ENCODE data around the gene MSI2. TPM values are rescaled to one million over a fixed set of nuclear protein-coding genes. Genes with fewer than 3 reads are reported as not detected.
"Not testable (repeated sequence)": the region's sequence is repeated elsewhere in the genome, so short reads cannot be mapped to it uniquely, and the experiment has no call there.

The MSI2 gene
- total RNA-seq, 1 donor from 2014 or later, result 90.7 TPM

- intact Hi-C loops (cut with micrococcal nuclease), result no loop called here
- ATAC-seq, result no peak
- DNase-seq, result no peak
These were observed 238.1 kb downstream of the MSI2 start for GRCh38 chr17:57494443-57494842.

DNA sequence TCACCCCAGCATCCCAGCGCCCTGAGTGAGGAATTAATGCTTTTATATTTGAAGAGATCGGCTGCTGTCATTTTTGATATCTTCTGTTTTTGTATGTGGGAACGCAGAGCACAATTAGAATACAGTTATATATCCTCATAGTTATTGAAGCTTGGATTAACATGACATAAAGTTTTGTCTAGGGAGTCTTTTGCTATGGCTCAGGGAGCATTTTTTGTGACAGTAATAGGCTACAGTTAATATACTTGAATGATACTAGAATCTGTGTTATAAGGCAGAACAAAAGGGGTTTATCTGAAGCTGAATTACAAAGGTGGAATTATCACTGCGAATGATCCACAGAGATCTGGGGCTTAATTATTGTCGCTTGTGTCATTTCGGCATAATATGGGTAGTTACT, 239.4 kb downstream of the MSI2 start:
- no peak for ATAC-seq
- intact Hi-C loops (cut with micrococcal nuclease), result no loop called here
- no peak for DNase-seq

DNA sequence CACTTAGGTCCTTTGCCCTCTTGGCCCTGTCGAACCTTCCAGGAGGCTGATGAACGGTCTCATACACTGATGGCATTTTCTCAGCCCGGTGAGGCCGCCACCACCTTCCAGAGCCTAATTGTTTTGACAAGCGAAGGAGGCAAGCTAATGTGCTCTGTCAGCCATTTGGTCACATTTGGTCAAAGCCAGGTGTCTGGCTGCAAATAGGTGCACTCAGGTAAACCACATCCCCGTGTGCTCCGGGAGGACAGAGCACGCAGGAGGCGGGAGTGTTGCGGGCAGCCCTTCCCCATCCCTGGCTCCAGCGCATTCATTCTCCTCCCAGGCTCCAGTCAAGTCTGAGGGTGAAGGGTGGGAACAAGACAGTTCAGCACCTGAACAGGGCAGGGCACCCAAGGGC, 240.1 kb downstream of the MSI2 start:
- intact Hi-C loops (cut with micrococcal nuclease), result no loop called here
- ATAC-seq (no peak), DNase-seq (no peak)

DNA sequence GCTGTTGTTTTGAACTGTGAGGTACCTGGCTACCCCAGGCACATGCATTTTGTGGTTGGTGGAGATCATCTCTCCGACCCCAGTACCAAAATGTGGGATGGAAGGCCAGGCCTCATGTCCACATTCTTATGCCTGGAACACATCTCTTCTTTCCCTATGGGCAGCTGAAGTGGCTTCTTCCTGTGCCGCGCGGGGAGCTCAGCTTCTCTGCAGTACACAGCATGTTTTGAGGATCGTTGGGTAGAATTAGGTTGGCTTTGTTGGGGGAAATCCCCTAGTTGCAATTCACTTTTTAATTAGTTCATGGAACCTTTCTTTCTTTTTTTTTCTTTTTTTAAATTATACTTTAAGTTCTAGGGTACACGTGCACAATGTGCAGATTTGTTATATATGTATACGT, 242.1 kb downstream of the MSI2 start:
- intact Hi-C loops (cut with micrococcal nuclease), result no loop called here
- DNase-seq, result no peak
- no peak for ATAC-seq

DNA sequence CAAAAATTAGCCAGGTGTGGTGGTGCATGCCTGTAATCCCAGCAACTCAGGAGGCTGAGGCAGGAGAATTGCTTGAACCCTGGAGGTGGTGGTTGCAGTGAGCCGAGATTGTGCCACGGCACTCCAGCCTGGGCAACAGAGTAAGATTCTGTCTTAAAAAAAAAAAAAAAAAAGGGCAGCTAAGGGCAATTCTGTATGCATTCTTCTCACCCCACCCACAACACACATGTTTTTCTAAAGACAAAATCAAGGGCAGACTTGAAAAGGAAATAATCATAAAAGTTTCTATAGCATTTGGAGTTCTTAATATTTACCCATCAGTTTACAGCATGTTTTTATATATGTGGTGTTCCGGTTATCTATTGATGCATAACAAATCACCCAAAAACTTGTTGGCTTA, 242.9 kb downstream of the MSI2 start:
- ATAC-seq; DNase-seq; intact Hi-C loops (cut with micrococcal nuclease): not testable (repeated sequence)

GRCh38 chr17:57499648-57500049, 243.3 kb downstream of the MSI2 start:
- DNase-seq (no peak), ATAC-seq (no peak)
- intact Hi-C loops (cut with micrococcal nuclease), result no loop called here

- DNase-seq (no peak), ATAC-seq (no peak)
- intact Hi-C loops (cut with micrococcal nuclease), result no loop called here
These were observed 244.7 kb downstream of the MSI2 start for GRCh38 chr17:57501016-57501415.

GRCh38 chr17:57502022-57502421, 245.7 kb downstream of the MSI2 start:
- intact Hi-C loops (cut with micrococcal nuclease), result no loop called here
- ATAC-seq (no peak), DNase-seq (no peak)

GRCh38 chr17:57502811-57503241, 246.5 kb downstream of the MSI2 start:
- ATAC-seq, result no peak
- no peak for DNase-seq
- intact Hi-C loops (cut with micrococcal nuclease), result no loop called here

- ATAC-seq (no peak), DNase-seq (no peak)
- intact Hi-C loops (cut with micrococcal nuclease), result no loop called here
These were observed 247.9 kb downstream of the MSI2 start for GRCh38 chr17:57504208-57504607.

- intact Hi-C loops (cut with micrococcal nuclease), result no loop called here
- peak; percentile 32 for ATAC-seq
These were observed 249.8 kb downstream of the MSI2 start for GRCh38 chr17:57505841-57506773.

DNA sequence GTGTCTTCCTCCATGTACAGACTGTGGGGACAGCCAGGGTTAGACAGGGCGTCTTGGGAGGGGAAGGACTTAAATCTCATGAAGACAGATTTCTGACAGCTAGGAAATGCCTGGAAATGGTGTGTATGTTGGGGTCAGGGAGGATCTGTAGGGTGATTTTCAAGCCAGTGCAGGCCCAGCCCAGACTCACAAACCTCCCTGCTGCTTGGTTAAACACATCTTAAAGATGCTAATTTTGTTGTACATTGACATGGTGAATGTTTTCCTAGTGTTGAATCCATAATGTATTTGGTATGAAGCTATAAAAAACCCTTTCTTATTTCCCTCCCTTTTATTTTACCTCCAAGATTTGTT, 250.4 kb downstream of the MSI2 start:
- DNase-seq, result no peak
- no peak for ATAC-seq
- intact Hi-C loops (cut with micrococcal nuclease), result no loop called here

More at GRCh38 chr17:57505841-57506773, 249.8 kb downstream of the MSI2 start:
- DNase-seq, result no peak

DNA sequence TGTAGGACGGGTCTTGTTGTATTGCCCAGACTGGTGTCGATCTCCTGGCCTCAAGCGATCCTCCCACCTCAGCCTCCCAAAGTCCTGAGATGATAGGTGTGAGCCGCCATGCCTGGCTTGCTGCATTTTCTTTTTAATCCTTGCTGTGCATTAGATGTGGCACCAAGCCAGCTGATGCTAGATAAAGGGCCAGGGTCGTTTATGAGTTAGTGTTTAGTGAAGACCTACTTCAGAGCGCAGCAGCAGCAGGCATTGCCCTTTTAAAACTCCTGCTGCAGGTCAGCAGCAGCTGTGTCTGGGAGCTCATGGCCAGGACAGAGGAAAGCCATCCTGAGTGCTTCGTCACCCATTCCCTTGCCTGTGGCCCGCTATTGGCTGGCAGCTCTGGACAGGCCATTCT, 251.5 kb downstream of the MSI2 start:
- DNase-seq (no peak), ATAC-seq (no peak)
- intact Hi-C loops (cut with micrococcal nuclease), result no loop called here

DNA sequence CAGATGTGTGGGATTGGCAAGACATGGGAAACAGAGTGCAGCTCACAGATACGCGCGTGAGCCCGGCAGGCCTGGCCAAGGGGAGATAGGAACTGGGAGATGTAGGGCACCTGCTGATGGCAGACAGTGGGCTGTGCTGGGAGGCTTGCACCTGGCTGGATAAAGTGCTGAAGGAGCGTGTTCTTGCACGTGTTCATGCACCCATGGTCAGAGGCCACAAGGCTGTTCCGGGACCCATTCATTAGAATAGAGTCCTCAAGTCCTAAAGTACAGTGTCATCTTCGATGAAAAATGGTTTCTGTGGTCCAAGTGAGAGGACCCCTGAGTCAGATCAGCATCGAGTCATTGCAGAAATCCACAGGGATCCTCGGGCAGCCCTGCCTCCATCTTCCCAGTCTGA, 252.3 kb downstream of the MSI2 start:
- DNase-seq (no peak), ATAC-seq (no peak)
- intact Hi-C loops (cut with micrococcal nuclease), result no loop called here

- no peak for ATAC-seq
- intact Hi-C loops (cut with micrococcal nuclease), result no loop called here
- no peak for DNase-seq
These were observed 255.3 kb downstream of the MSI2 start for GRCh38 chr17:57511475-57512123.

GRCh38 chr17:57512258-57512657, 255.9 kb downstream of the MSI2 start:
- intact Hi-C loops (cut with micrococcal nuclease), result no loop called here
- ATAC-seq, result no peak
- DNase-seq, result no peak

- no peak for DNase-seq
- ATAC-seq, result no peak
- intact Hi-C loops (cut with micrococcal nuclease), result no loop called here
These were observed 256.4 kb downstream of the MSI2 start for GRCh38 chr17:57512691-57513090.

DNA sequence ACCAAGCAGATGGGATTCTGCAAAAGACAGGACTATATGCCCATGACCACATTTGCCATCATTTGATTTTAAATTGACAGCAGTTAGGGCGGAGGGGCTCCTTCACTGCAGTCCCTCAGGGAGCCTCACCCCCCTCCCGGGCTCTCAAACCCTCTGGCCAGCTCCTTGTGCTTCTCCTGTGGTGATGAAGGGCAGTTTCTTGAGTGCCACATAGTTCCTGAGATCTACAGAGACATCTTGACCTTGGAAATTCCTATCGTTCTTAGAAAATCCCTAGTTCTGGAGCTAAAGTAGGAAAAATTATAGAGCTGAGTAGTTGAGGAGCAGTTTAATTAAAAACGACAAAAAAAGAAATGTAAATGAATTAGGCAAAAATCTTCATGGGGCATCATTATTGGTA, 257.2 kb downstream of the MSI2 start:
- no peak for DNase-seq
- no peak for ATAC-seq
- intact Hi-C loops (cut with micrococcal nuclease), result no loop called here

DNA sequence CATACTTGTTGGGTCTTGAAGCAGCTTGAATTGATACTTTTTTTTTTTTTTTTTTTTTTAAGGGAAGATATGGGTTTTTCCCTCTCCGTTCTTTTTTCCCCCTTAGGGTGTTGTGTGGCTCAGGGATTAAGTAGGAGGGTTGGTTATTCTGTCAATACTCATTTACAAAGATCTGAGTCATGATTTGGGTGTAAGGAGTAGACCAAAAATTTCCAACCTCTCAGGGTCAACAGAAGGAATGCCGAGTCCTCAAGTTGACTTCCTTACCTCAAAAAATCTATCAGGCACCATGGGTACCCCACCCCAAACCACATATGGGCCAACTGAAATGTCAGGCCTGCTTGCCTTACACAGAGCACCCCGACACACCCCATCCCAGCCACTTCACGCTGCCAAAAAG, 258.3 kb downstream of the MSI2 start:
- intact Hi-C loops (cut with micrococcal nuclease), result loop anchor here (5.0 kb wide), 1 partner anchor 53 kb away; no protein-coding TSS in a partner anchor
- no peak for ATAC-seq
- no peak for DNase-seq

- intact Hi-C loops (cut with micrococcal nuclease), result loop anchor here (5.0 kb wide), 1 partner anchor 52 kb away; no protein-coding TSS in a partner anchor
- no peak for DNase-seq
- no peak for ATAC-seq
These were observed 259.4 kb downstream of the MSI2 start for GRCh38 chr17:57515662-57516211.
